22Rv1 (cell line): ENCODE measurements around the gene MLH3.

ENCODE experiments used
- CTCF ChIP-seq: fragments of 450-650 bp; IDR thresholded peaks from 2 replicates; pipeline ENCODE4 v1.5.1; 2017; ENCODE audit warnings: mild to moderate bottlenecking
- ZFX ChIP-seq: fragments of 450-650 bp; IDR thresholded peaks from 2 replicates; pipeline ENCODE4 v1.6.1; 2017; ENCODE audit warnings: antibody characterized with exemption, borderline replicate concordance

- TF ChIP-seq CTCF (no peak), ZFX (no peak)
These were observed 9.7 kb downstream of the MLH3 start for GRCh38 chr14:75041613-75042012.
